GM12873 (cell line): ENCODE results near the gene PROKR1.

Experiments
- TF ChIP-seq, protein P1 (sequence below): IDR thresholded peaks from 2 replicates; pipeline ENCODE4 v1.5.1; 2012; ENCODE audit warnings: low read depth, mild to moderate bottlenecking, moderate library complexity, low read length, control low read depth; ENCODE audit not compliant: insufficient read depth; ENCODE audit errors: missing control alignments

Gene PROKR1

GRCh38 chr2:68643874-68644485 is 601 bp downstream of the PROKR1 start:
- TF ChIP-seq, protein P1, sequence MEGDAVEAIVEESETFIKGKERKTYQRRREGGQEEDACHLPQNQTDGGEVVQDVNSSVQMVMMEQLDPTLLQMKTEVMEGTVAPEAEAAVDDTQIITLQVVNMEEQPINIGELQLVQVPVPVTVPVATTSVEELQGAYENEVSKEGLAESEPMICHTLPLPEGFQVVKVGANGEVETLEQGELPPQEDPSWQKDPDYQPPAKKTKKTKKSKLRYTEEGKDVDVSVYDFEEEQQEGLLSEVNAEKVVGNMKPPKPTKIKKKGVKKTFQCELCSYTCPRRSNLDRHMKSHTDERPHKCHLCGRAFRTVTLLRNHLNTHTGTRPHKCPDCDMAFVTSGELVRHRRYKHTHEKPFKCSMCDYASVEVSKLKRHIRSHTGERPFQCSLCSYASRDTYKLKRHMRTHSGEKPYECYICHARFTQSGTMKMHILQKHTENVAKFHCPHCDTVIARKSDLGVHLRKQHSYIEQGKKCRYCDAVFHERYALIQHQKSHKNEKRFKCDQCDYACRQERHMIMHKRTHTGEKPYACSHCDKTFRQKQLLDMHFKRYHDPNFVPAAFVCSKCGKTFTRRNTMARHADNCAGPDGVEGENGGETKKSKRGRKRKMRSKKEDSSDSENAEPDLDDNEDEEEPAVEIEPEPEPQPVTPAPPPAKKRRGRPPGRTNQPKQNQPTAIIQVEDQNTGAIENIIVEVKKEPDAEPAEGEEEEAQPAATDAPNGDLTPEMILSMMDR = no peak

GRCh38 chr2:68645523-68645922 is 2.1 kb downstream of the PROKR1 start:
- TF ChIP-seq, protein P1 = no peak

DNA sequence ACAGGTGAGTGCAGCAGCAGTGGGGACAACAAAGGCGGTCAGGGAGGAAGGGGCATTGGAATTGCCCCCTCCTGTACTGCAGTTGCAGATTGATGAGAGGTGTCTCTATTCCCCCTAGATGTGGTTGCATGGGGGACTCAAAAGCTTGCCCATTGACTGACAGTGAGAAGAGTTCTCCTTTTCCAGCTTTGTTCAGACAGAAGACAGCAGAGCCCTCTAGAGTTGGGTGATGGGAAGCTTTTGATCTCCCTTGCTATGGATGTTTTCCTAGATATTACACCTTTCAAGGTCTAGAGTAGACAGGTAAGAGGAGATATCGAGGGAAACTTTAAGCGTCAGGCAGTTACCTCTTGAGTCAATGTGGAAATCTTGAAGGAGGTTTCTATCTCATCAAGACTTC is 2.9 kb downstream of the PROKR1 start:
- TF ChIP-seq, protein P1 = peak; percentile 23

DNA sequence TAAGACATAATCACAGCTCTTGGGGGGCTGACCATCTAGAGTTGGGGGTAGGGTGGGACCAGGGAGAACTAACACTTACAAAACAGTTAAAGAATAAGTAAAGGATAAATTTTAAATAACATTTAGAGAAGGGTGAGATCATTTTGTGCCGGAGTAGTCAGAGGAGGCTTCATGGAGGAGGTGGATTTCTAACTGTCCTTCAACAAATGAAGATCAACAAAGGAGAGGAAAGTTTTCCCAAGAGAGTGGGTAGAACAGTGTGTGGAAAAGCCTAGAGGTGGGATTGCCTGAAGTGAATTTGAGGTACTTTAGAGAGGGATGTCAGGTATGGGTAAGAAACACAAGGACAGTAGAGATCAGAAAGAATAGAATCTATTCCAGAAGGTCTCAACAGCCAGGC is 7.3 kb downstream of the PROKR1 start:
- TF ChIP-seq, protein P1 = no peak

DNA sequence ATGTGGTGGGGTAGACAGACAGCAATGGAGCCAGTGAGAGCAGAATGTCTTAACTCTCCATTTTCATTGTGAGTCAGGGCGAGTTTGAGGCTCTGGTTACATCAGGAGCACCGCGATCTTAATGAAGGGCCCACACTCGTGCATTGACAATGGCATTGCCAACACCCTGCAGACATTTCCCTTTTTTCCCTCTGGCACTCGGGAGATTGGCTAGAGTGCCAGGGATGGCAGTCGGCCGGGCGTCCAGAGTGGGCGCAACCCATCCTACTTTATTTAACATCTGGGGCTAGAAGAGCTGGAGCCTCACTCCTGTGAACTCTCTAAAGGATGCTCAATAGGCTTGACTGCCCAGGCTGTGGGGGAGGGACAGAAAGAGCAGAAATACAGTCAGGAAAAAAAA is 9.7 kb downstream of the PROKR1 start:
- TF ChIP-seq, protein P1 = no peak

GRCh38 chr2:68653538-68653982 is 10.2 kb downstream of the PROKR1 start:
- TF ChIP-seq, protein P1 = no peak

DNA sequence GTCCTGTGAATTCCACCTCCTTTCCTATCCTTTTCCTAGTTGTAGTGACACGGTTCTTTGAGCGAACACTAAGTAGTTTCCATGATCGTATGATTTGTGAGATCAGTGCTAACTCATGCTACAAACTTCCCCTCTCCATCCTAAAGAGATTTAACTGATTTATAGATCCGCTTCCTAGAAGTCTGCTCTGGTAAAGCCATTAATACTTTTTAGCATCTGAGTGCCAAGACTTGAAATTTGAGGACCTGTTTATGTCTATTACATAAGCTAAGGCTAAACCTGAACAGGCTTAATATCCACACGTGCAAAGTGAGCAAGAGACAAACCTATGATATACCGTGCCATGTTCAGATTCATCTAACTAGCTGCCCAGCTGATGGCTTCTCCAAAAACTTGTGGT is 14.9 kb downstream of the PROKR1 start:
- TF ChIP-seq, protein P1 = no peak
